GM10266 (cell line): ENCODE data around the gene TSNAXIP1.

Source experiments
- DNase-seq: peaks from one replicate; pipeline ENCODE4 v3.0.0; 2012; ENCODE audit errors: extremely low spot score
- CTCF ChIP-seq: IDR thresholded peaks from 2 replicates; pipeline ENCODE4 v1.5.1; 2012; ENCODE audit warnings: mild to moderate bottlenecking, low read depth; ENCODE audit not compliant: control insufficient read depth, insufficient read depth; ENCODE audit errors: missing control alignments

Gene TSNAXIP1

GRCh38 chr16:67762385-67762784 lies 44.3 kb upstream of the TSNAXIP1 start:
- no peak for TF ChIP-seq CTCF

GRCh38 chr16:67763066-67763465 lies 43.6 kb upstream of the TSNAXIP1 start:
- TF ChIP-seq CTCF = no peak
- no peak for DNase-seq

More at GRCh38 chr16:67762385-67762784, 44.3 kb upstream of the TSNAXIP1 start:
- DNase-seq = no peak

GRCh38 chr16:67764158-67764667 lies 42.5 kb upstream of the TSNAXIP1 start:
- no peak for TF ChIP-seq CTCF
- DNase-seq = no peak

- DNase-seq = no peak
- no peak for TF ChIP-seq CTCF
Measured at GRCh38 chr16:67766291-67766690, 40.4 kb upstream of the TSNAXIP1 start.

- no peak for TF ChIP-seq CTCF
- no peak for DNase-seq
Measured at GRCh38 chr16:67767953-67768352, 38.7 kb upstream of the TSNAXIP1 start.

- no peak for TF ChIP-seq CTCF
- DNase-seq = no peak
Measured at GRCh38 chr16:67770346-67770991, 36.2 kb upstream of the TSNAXIP1 start.

GRCh38 chr16:67773099-67773498 lies 33.6 kb upstream of the TSNAXIP1 start:
- DNase-seq = no peak
- TF ChIP-seq CTCF = no peak
